H1 (cell line): ENCODE measurements around the gene GLOD4. TPM values are rescaled to one million over a fixed set of nuclear protein-coding genes. Genes with fewer than 3 reads are reported as not detected.

Experiments
- CHD2 ChIP-seq: IDR thresholded peaks from 2 replicates; pipeline ENCODE4 v1.6.1; 2012; ENCODE audit warnings: low read length, improper control_type of control experiment
- FOSL1 ChIP-seq: IDR thresholded peaks from 2 replicates; pipeline ENCODE4 v1.6.1; 2011; ENCODE audit warnings: mild to moderate bottlenecking, low read depth, low read length, moderate library complexity; ENCODE audit not compliant: insufficient read depth
- polyA plus RNA-seq, 7 experiments: library from polyadenylated mRNA; depleted of rRNA in 3 of 7; stranded (reverse) in 5 of 7; unstranded in 2 of 7; fragments of >200 nt in 5 of 7; fragments of 200-250 nt in 2 of 7; gene quantifications; 1 replicate in 5 of 7; 2 replicates in 1 of 7; 4 replicates in 1 of 7; pipeline versions ENCODE4 v1.2.1 to v1.2.3, GENCODE V29; 2011 to 2013; ENCODE audit warnings: missing spikeins in 2 of 7, mixed read lengths in 2 of 7
- total RNA-seq: library from RNA; stranded (reverse); fragmentation: NEBNext Ultra II Directional; extraction: Animal tissue kit (Norgen Biotek cat#: 25700); gene quantifications from 2 replicates; pipeline ENCODE4 v1.2.1, GENCODE V29; 2021
- TF ChIP-seq, protein P1 (sequence below): IDR thresholded peaks from 2 replicates; pipeline ENCODE4 v1.6.1; 2012; ENCODE audit warnings: low read length, inconsistent platforms

Gene GLOD4
- total and polyA plus RNA-seq, 2 of the 8 experiments (the other 6 are each of a cell fraction or from before 2014, with no cell fraction given), result 36.8 to 81.3 TPM

- TF ChIP-seq, protein P1, sequence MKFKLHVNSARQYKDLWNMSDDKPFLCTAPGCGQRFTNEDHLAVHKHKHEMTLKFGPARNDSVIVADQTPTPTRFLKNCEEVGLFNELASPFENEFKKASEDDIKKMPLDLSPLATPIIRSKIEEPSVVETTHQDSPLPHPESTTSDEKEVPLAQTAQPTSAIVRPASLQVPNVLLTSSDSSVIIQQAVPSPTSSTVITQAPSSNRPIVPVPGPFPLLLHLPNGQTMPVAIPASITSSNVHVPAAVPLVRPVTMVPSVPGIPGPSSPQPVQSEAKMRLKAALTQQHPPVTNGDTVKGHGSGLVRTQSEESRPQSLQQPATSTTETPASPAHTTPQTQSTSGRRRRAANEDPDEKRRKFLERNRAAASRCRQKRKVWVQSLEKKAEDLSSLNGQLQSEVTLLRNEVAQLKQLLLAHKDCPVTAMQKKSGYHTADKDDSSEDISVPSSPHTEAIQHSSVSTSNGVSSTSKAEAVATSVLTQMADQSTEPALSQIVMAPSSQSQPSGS, result no peak
- TF ChIP-seq CHD2, result no peak
- TF ChIP-seq FOSL1, result no peak
Measured at GRCh38 chr17:720706-721539, 61.2 kb downstream of the GLOD4 start (continued).
